Neuronal stem cell (in vitro differentiated cells): Measurements from ENCODE around the gene HGFAC.
A peak's percentile ranks its signal among the peaks of the same experiment; 100 is the strongest.

Source experiments
- DNase-seq: peaks from one replicate; pipeline ENCODE4 v3.0.0-alpha.2; 2013; ENCODE audit warnings: low spot score
- H2AFZ ChIP-seq: one replicate; pipeline ENCODE4 v1.6.1; 2013; ENCODE audit warnings: mild to moderate bottlenecking, low read length, inconsistent platforms
- H2AK5ac ChIP-seq: 2 replicates; pipeline ENCODE4 v1.6.1; 2013; ENCODE audit warnings: low read depth, mild to moderate bottlenecking, inconsistent platforms, low read length, moderate library complexity, mixed read lengths
- H2BK120ac ChIP-seq: 2 replicates; pipeline ENCODE4 v1.6.1; 2013; ENCODE audit warnings: low read depth, mild to moderate bottlenecking, inconsistent platforms, low read length, moderate library complexity, mixed read lengths
- H2BK12ac ChIP-seq: one replicate; pipeline ENCODE4 v1.6.1; 2013; ENCODE audit warnings: low read length, inconsistent platforms
- H2BK15ac ChIP-seq: 2 replicates; pipeline ENCODE4 v1.6.1; 2013; ENCODE audit warnings: mild to moderate bottlenecking, low read length, inconsistent platforms, mixed read lengths
- H2BK5ac ChIP-seq: one replicate; pipeline ENCODE4 v1.6.1; 2013; ENCODE audit warnings: inconsistent platforms, mild to moderate bottlenecking, low read length, moderate library complexity
- H3K14ac ChIP-seq: one replicate; pipeline ENCODE4 v1.6.1; 2013; ENCODE audit warnings: low read length, inconsistent platforms
- H3K18ac ChIP-seq: 2 replicates; pipeline ENCODE4 v1.6.1; 2013; ENCODE audit warnings: low read length, inconsistent platforms
- H3K23ac ChIP-seq: 2 replicates; pipeline ENCODE4 v1.6.1; 2013; ENCODE audit warnings: low read depth, mild to moderate bottlenecking, mixed read lengths, low read length, inconsistent platforms; ENCODE audit not compliant: poor library complexity
- H3K27ac ChIP-seq: replicated peaks from 3 replicates; pipeline ENCODE4 v1.5.1; 2013; ENCODE audit warnings: low read length, inconsistent platforms
- H3K27me3 ChIP-seq, 3 experiments: 2 replicates each; pipeline ENCODE4 v1.6.1; 2013; ENCODE audit warnings: low read length in 3 of 3, mild to moderate bottlenecking in 2 of 3, inconsistent platforms in 1 of 3, low read depth in 1 of 3, mixed read lengths in 1 of 3, moderate library complexity in 1 of 3; ENCODE audit not compliant: control insufficient read depth in 3 of 3, insufficient read depth in 3 of 3
- H3K36me3 ChIP-seq, 2 donors: replicated peaks in 1 of 2; 2 replicates each; pipeline ENCODE4 v1.6.1; 2013; ENCODE audit warnings: low read length in 2 of 2; ENCODE audit not compliant: control insufficient read depth in 2 of 2, insufficient read depth in 2 of 2
- H3K4ac ChIP-seq: 2 replicates; pipeline ENCODE4 v1.6.1; 2013; ENCODE audit warnings: inconsistent platforms, mild to moderate bottlenecking, low read length, moderate library complexity
- H3K4me1 ChIP-seq, 2 donors: 1 replicate in 1 of 2; 2 replicates in 1 of 2; pipeline ENCODE4 v1.6.1; 2013; ENCODE audit warnings: low read length in 2 of 2, low read depth in 1 of 2; ENCODE audit not compliant: control insufficient read depth in 2 of 2, insufficient read depth in 1 of 2
- H3K4me2 ChIP-seq: one replicate; pipeline ENCODE4 v1.6.1; 2013; ENCODE audit warnings: mild to moderate bottlenecking, low read length, inconsistent platforms; ENCODE audit not compliant: insufficient read depth, poor library complexity, severe bottlenecking
- H3K4me3 ChIP-seq, 2 donors: 2 replicates each; pipeline ENCODE4 v1.5.1; 2013; ENCODE audit warnings: low read length in 2 of 2, mild to moderate bottlenecking in 2 of 2, inconsistent platforms in 1 of 2, moderate library complexity in 1 of 2
- H3K79me1 ChIP-seq: one replicate; pipeline ENCODE4 v1.6.1; 2013; ENCODE audit warnings: low read depth, mild to moderate bottlenecking, inconsistent platforms, low read length, moderate library complexity
- H3K9ac ChIP-seq: one replicate; pipeline ENCODE4 v1.6.1; 2013; ENCODE audit warnings: mild to moderate bottlenecking, low read depth, low read length, inconsistent platforms; ENCODE audit not compliant: poor library complexity
- H3K9me3 ChIP-seq, 2 donors: replicated peaks in 1 of 2; 2 replicates each; pipeline versions ENCODE3 to v1.6.1; 2013; ENCODE audit warnings: low read length in 2 of 2, mild to moderate bottlenecking in 2 of 2, inconsistent platforms in 1 of 2, low read depth in 1 of 2, mixed read lengths in 1 of 2, moderate library complexity in 1 of 2; ENCODE audit not compliant: control insufficient read depth in 2 of 2, insufficient read depth in 1 of 2
- H4K8ac ChIP-seq: one replicate; pipeline ENCODE4 v1.6.1; 2013; ENCODE audit warnings: low read depth, mild to moderate bottlenecking, inconsistent platforms, low read length, moderate library complexity
- H4K91ac ChIP-seq: one replicate; pipeline ENCODE4 v1.6.1; 2013; ENCODE audit warnings: low read length, low read depth, mild to moderate bottlenecking, inconsistent platforms; ENCODE audit not compliant: poor library complexity
- WGBS, 2 donors: extraction: QIAGEN DNeasy Blood & Tissue Kit; methylation state at CpG; one replicate each; pipeline ENCODE4 v1.1.7; 2013; ENCODE audit warnings: missing lambda C conversion rate in 2 of 2, mixed read lengths in 1 of 2; ENCODE audit not compliant: insufficient read length in 2 of 2, insufficient replicate concordance in 1 of 2; ENCODE audit errors: extremely low coverage in 2 of 2; 5-methylcytosine and 5-hydroxymethylcytosine counted together

The HGFAC gene

GRCh38 chr4:3475041-3475712 lies 33.4 kb downstream of the HGFAC start:
- no peak overlapping the region for H4K91ac ChIP-seq
- peak overlapping the region; percentile 99 for H3K14ac ChIP-seq
- H3K18ac ChIP-seq, result peak overlapping the region; percentile 80
- peak overlapping the region; percentile 98 for H2AK5ac ChIP-seq
- WGBS, 2 donors, result no CpG with 5 or more reads among the region's 15 CpGs
- no peak overlapping the region for H2BK12ac ChIP-seq
- peak overlapping the region; percentile 81 for H2BK120ac ChIP-seq
- H3K36me3 ChIP-seq, result no peaks in the 10 kb centered on the region
- H3K27me3 ChIP-seq, result peaks cover 0 to 2% (median 0%) of the 10 kb centered on the region in 3 experiments
- no peak overlapping the region for H3K27ac ChIP-seq
- no peak overlapping the region for H2AFZ ChIP-seq
- H2BK5ac ChIP-seq, result peak overlapping the region; percentile 53
- H4K8ac ChIP-seq, result peak overlapping the region; percentile 17
- peaks cover 24 to 32% of the 10 kb centered on the region in 2 donors for H3K4me1 ChIP-seq
- no peak overlapping the region for H3K4me3 ChIP-seq
- H3K4ac ChIP-seq, result no peak overlapping the region
- H3K23ac ChIP-seq, result peak overlapping the region; percentile 85
- H3K9ac ChIP-seq, result no peak overlapping the region
- peaks cover 2% of the 10 kb centered on the region for H3K79me1 ChIP-seq
- H2BK15ac ChIP-seq, result peak overlapping the region; percentile 15
- DNase-seq, result no peak
- H3K9me3 ChIP-seq, result no peaks in the 10 kb centered on the region
- no peak overlapping the region for H3K4me2 ChIP-seq

GRCh38 chr4:3475713-3476260 lies 34.0 kb downstream of the HGFAC start:
- Histone ChIP-seq H2BK15ac (peak overlapping the region; percentile 15), H3K4me2 (no peak overlapping the region), H3K36me3 (no peaks in the 10 kb centered on the region), H2BK5ac (peak overlapping the region; percentile 53), H2BK12ac (no peak overlapping the region), H3K27ac (no peak overlapping the region), H3K18ac (peak overlapping the region; percentile 80), H3K9ac (no peak overlapping the region), H4K91ac (no peak overlapping the region), H3K9me3 (no peaks in the 10 kb centered on the region), H3K14ac (peak overlapping the region; percentile 99), H2AK5ac (peak overlapping the region; percentile 98), H3K4me1 (peaks cover 26 to 31% of the 10 kb centered on the region in 2 donors), H3K4me3 (no peak overlapping the region), H2AFZ (no peak overlapping the region), H3K23ac (peak overlapping the region; percentile 85), H3K27me3 (peaks cover 0 to 2% (median 0%) of the 10 kb centered on the region in 3 experiments), H3K4ac (no peak overlapping the region), H2BK120ac (peak overlapping the region; percentile 81), H4K8ac (peak overlapping the region; percentile 17), H3K79me1 (peaks cover 2% of the 10 kb centered on the region)
- WGBS, 2 donors, result no CpG with 5 or more reads among the region's 22 CpGs
- no peak for DNase-seq

- peak overlapping the region; percentile 85 for H2BK15ac ChIP-seq
- H3K9ac ChIP-seq, result peak overlapping the region; percentile 50
- H3K4ac ChIP-seq, result no peak overlapping the region
- no peak overlapping the region for H2AFZ ChIP-seq
- peaks cover 31 to 36% of the 10 kb centered on the region in 2 donors for H3K4me1 ChIP-seq
- no peak overlapping the region for H3K4me2 ChIP-seq
- peaks cover 2% of the 10 kb centered on the region for H3K79me1 ChIP-seq
- H3K18ac ChIP-seq, result peak overlapping the region; percentile 78
- no peak overlapping the region for H2BK5ac ChIP-seq
- no peaks in the 10 kb centered on the region for H3K9me3 ChIP-seq
- peak overlapping the region; percentile 83 for H2BK120ac ChIP-seq
- H3K23ac ChIP-seq, result peak overlapping the region; percentile 85
- H4K91ac ChIP-seq, result no peak overlapping the region
- no CpG with 5 or more reads among the region's 22 CpGs for WGBS, 2 donors
- peak overlapping the region; percentile 94 for H2AK5ac ChIP-seq
- H2BK12ac ChIP-seq, result peak overlapping the region; percentile 98
- peaks cover 0 to under 1% (median 0%) of the 10 kb centered on the region in 3 experiments for H3K27me3 ChIP-seq
- no peak overlapping the region for H3K27ac ChIP-seq
- H3K14ac ChIP-seq, result no peak overlapping the region
- no peak overlapping the region for H3K4me3 ChIP-seq
- no peaks in the 10 kb centered on the region for H3K36me3 ChIP-seq
- no peak for DNase-seq
- no peak overlapping the region for H4K8ac ChIP-seq
These were observed 34.6 kb downstream of the HGFAC start for GRCh38 chr4:3476341-3476747.
